ENCODE data around the gene MIPEP.

The MIPEP gene

GRCh38 chr13:23684647-23685046 lies 204.6 kb downstream of the MIPEP start:
- DNase-seq (ENCODE audit: extremely low read depth, low read depth), result no peak

DNA sequence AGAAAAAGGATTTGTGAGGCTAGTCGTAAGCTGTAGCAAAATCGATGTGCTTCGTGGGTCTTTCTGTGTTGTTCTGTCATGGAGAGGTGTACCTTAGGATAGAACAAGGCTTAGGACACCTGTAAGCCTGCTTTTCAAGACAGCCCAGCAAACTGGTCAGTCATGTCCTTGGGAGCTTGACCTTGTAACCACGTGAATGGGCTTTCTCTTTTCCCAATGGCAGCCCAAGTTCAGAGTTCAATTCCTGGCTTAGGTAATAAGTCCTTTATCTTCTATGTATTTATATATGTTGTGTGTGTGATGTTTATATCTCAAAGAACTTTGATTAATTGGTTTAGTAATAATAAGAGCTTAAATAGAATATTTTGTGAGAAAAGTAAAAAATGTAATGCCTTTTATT lies 206.1 kb downstream of the MIPEP start:
- no peak for DNase-seq (ENCODE audit: extremely low read depth, low read depth)
- TF ChIP-seq, protein P1, sequence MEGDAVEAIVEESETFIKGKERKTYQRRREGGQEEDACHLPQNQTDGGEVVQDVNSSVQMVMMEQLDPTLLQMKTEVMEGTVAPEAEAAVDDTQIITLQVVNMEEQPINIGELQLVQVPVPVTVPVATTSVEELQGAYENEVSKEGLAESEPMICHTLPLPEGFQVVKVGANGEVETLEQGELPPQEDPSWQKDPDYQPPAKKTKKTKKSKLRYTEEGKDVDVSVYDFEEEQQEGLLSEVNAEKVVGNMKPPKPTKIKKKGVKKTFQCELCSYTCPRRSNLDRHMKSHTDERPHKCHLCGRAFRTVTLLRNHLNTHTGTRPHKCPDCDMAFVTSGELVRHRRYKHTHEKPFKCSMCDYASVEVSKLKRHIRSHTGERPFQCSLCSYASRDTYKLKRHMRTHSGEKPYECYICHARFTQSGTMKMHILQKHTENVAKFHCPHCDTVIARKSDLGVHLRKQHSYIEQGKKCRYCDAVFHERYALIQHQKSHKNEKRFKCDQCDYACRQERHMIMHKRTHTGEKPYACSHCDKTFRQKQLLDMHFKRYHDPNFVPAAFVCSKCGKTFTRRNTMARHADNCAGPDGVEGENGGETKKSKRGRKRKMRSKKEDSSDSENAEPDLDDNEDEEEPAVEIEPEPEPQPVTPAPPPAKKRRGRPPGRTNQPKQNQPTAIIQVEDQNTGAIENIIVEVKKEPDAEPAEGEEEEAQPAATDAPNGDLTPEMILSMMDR (IDR thresholded peaks at IDR 0.05; ENCODE audit: low read depth, low read length), result no peak

More at GRCh38 chr13:23684647-23685046, 204.6 kb downstream of the MIPEP start:
- TF ChIP-seq, protein P1 (IDR thresholded peaks at IDR 0.05; ENCODE audit: low read depth, low read length), result no peak

DNA sequence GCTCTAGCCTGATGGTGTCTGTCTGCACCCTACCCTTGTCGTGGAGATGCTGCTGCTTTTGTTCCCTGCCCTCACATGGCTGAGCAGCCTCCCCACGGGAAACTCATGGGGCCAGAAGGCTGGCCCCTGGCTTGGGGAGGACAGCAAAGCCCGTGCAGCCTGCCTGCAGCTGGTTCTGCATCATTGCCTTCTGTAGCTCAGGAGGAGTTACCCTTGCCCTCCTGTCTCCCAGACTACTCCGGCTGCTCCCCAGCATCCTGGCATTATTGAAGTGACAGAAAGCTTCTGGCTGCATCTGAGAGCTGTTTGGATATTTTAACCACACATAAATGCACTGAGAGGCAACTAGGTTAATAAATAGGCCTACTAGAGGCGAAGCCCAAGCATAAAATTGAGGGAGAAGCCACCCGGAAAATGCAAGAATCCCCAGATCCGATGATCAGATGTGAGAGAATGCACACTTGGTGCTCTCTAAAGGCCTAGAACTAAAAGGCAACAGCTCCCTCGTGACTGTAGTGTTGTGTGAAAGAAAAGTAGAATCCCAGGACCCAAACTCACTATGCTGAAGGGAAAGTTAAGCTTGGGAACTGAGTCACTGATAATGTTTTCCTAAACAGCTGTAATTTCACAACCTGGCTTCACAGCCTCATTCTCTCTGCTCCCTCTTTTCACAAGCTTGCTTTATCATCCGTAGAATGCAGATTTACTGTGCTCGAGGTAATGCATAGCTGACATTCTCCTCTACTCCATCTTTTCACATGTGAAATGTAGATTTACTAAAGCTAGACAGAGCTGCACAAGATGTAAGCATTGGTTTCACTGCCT lies 208.1 kb downstream of the MIPEP start:
- TF ChIP-seq, protein P1 (IDR thresholded peaks at IDR 0.05; ENCODE audit: low read depth, low read length), result no peak
- no peak for DNase-seq (ENCODE audit: extremely low read depth, low read depth)
